HCT116 (cell line): ENCODE data around the gene RGS6. TPM values are rescaled to one million over a fixed set of nuclear protein-coding genes. Genes with fewer than 3 reads are reported as not detected.

Source experiments
- ATAC-seq: fragments of 200-7000 bp; cut with Tn5 transposase; 2 replicates; pipeline ENCODE4 v1.9.1; 2020; ENCODE audit warnings: mild to moderate bottlenecking, moderate library complexity
- BruUV-seq: library from RNA; stranded (reverse); fragments of 400-500 nt; replicated peaks from 2 replicates; lab custom pipeline; 2021; lab: Mats Ljungman, UMichigan
- CTCF ChIA-PET: fragments of 300-600 bp; sonication (Branson Sonifier 250); formaldehyde crosslinking; loops from one replicate; lab custom pipeline; 2021; ENCODE audit warnings: antibody characterized with exemption; lab: Charles Lee
- POLR2A ChIA-PET: fragments of 300-600, 350-600 bp; sonication (Branson Sonifier 250); formaldehyde crosslinking; loops from one replicate; lab custom pipeline; 2021; ENCODE audit warnings: antibody characterized with exemption; lab: Charles Lee
- RAD21 ChIA-PET, 2 experiments: fragments of 300-600 bp; sonication (Branson Sonifier 250); formaldehyde crosslinking; loops; one replicate each; lab custom pipeline; 2023; ENCODE audit warnings: low total read pairs in 2 of 2; ENCODE audit not compliant: uncharacterized antibody in 2 of 2, unreplicated experiment in 2 of 2, low non-redundant PET in 1 of 2; lab: Charles Lee
- DNase-seq: peaks from one replicate; pipeline ENCODE4 v3.0.0-alpha.2; 2010; ENCODE audit warnings: low read depth, low spot score
- H2AFZ ChIP-seq: fragments of 200-600 bp; shearing (Covaris generic), sonication (generic); 2 replicates; pipeline ENCODE4 v1.6.1; 2017; ENCODE audit warnings: low read depth, mixed run types, mixed read lengths, antibody characterized with exemption, low read length; ENCODE audit not compliant: poor library complexity, severe bottlenecking
- H3K27ac ChIP-seq: 2 replicates; pipeline ENCODE4 v1.5.1; 2012; ENCODE audit warnings: low read depth, low read length
- H3K27me3 ChIP-seq: fragments of 200-600 bp; sonication (generic); 2 replicates; pipeline ENCODE4 v1.6.1; 2016; ENCODE audit warnings: mixed run types, low read length, mixed read lengths; ENCODE audit not compliant: insufficient read depth
- H3K36me3 ChIP-seq, 2 experiments: fragments of 200-500 bp in 1 of 2; fragments of 200-600 bp in 1 of 2; sonication (Bioruptor generic) in 1 of 2; sonication (generic) in 1 of 2; 2 replicates each; pipeline versions ENCODE4 v1.5.1 to v1.6.1; 2014 to 2016; ENCODE audit warnings: low read length in 2 of 2, inconsistent platforms in 1 of 2, mixed read lengths in 1 of 2, mixed run types in 1 of 2; ENCODE audit not compliant: insufficient read depth in 2 of 2, control insufficient read depth in 1 of 2
- H3K4me1 ChIP-seq, 2 experiments: fragments of 200-600 bp in 1 of 2; sonication (generic) in 1 of 2; 2 replicates each; pipeline versions ENCODE4 v1.5.1 to v1.6.1; 2012 to 2017; ENCODE audit warnings: low read length in 2 of 2, inconsistent platforms in 1 of 2, mild to moderate bottlenecking in 1 of 2, mixed read lengths in 1 of 2, mixed run types in 1 of 2, moderate library complexity in 1 of 2; ENCODE audit not compliant: insufficient read depth in 2 of 2, control insufficient read depth in 1 of 2
- H3K4me2 ChIP-seq: fragments of 200-600 bp; sonication (generic); 2 replicates; pipeline ENCODE4 v1.6.1; 2017; ENCODE audit warnings: mixed run types, low read length, mixed read lengths
- H3K4me3 ChIP-seq, 2 experiments: fragments of 200-600 bp in 1 of 2; sonication (generic) in 1 of 2; replicated peaks in 1 of 2; 2 replicates each; pipeline ENCODE4 v1.5.1; 2011 to 2016; ENCODE audit warnings: low read length in 2 of 2, control low read depth in 1 of 2, low read depth in 1 of 2, mild to moderate bottlenecking in 1 of 2, mixed read lengths in 1 of 2, mixed run types in 1 of 2
- H3K79me2 ChIP-seq: fragments of 200-600 bp; sonication (generic); 2 replicates; pipeline ENCODE4 v1.6.1; 2017; ENCODE audit warnings: mild to moderate bottlenecking, mixed run types, low read length, moderate library complexity, mixed read lengths; ENCODE audit not compliant: insufficient read depth
- H3K9ac ChIP-seq: fragments of 200-600 bp; sonication (generic); 2 replicates; pipeline ENCODE4 v1.6.1; 2016; ENCODE audit warnings: low read length, mixed read lengths
- H3K9me2 ChIP-seq: fragments of 200-600 bp; sonication (generic), shearing (Covaris generic); 2 replicates; pipeline ENCODE4 v1.6.1; 2017; ENCODE audit warnings: mixed run types, mild to moderate bottlenecking, moderate library complexity; ENCODE audit not compliant: insufficient read depth
- H3K9me3 ChIP-seq, 2 experiments: fragments of 200-500 bp in 1 of 2; fragments of 200-600 bp in 1 of 2; sonication (Bioruptor generic) in 1 of 2; sonication (generic) in 1 of 2; 2 replicates each; pipeline ENCODE4 v1.6.1; 2014 to 2017; ENCODE audit warnings: low read length in 2 of 2, mixed read lengths in 2 of 2, inconsistent platforms in 1 of 2, low read depth in 1 of 2, mild to moderate bottlenecking in 1 of 2, mixed run types in 1 of 2, moderate library complexity in 1 of 2; ENCODE audit not compliant: control insufficient read depth in 1 of 2, insufficient read depth in 1 of 2
- H4K20me1 ChIP-seq: fragments of 200-600 bp; sonication (generic), shearing (Covaris generic); 2 replicates; pipeline ENCODE4 v1.6.1; 2017; ENCODE audit warnings: mixed run types, mild to moderate bottlenecking, moderate library complexity; ENCODE audit not compliant: insufficient read depth
- intact Hi-C: fragments of 100-400 bp; cut with micrococcal nuclease; formaldehyde crosslinking; loops from 2 replicates; pipeline ENCODE4 v1.10.0; 2022
- total RNA-seq: library from RNA; stranded (reverse); gene quantifications from one replicate; pipeline ENCODE4 v1.2.1, GENCODE V29; 2021; ENCODE audit not compliant: unreplicated experiment
- TF ChIP-seq, protein P1 (sequence below): IDR thresholded peaks from 2 replicates; pipeline ENCODE4 v1.6.1; 2012; ENCODE audit warnings: low read depth

Gene RGS6
- total RNA-seq, 1 experiment from 2014 or later: 4.7 TPM

DNA sequence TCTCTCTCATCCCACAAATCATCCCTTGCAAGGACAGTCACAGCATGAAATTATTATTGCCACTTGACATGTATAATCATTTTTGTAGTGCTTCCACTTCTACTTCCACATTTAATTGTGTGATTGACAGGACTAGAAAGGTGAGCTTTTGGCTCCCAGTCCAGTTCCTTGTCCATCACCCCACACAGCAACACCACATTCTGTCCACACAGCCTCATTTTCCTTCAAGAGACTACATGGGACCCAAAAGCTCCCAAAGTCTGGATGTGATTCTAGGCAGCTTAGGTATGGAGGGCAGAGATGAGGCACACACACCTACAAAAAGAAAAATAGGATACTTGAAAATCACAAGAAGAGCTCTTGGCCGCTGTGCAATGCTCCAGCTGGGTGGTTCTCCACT is 595.4 kb downstream of the RGS6 start:
- CTCF ChIA-PET: no interaction called here

More for the DNA sequence above, 595.4 kb downstream of the RGS6 start:
- H3K9me3 ChIP-seq: no peaks in the 10 kb centered on the region; a peak in 1 of 4 replicates
- intact Hi-C loops: no loop called here
- ATAC-seq (no peak), DNase-seq (no peak)
- H3K9me2 ChIP-seq: no peaks in the 10 kb centered on the region
- no peaks in the 10 kb centered on the region for H3K36me3 ChIP-seq
- no peak overlapping the region for H3K4me3 ChIP-seq
- no peaks in the 10 kb centered on the region for H4K20me1 ChIP-seq
- no peak overlapping the region for H3K9ac ChIP-seq
- no peaks in the 10 kb centered on the region for H3K4me1 ChIP-seq
- BruUV-seq: no TSS peak
- H3K4me2 ChIP-seq: no peak overlapping the region
- no peak overlapping the region for H2AFZ ChIP-seq
- no peaks in the 10 kb centered on the region for H3K79me2 ChIP-seq
- TF ChIP-seq, protein P1, sequence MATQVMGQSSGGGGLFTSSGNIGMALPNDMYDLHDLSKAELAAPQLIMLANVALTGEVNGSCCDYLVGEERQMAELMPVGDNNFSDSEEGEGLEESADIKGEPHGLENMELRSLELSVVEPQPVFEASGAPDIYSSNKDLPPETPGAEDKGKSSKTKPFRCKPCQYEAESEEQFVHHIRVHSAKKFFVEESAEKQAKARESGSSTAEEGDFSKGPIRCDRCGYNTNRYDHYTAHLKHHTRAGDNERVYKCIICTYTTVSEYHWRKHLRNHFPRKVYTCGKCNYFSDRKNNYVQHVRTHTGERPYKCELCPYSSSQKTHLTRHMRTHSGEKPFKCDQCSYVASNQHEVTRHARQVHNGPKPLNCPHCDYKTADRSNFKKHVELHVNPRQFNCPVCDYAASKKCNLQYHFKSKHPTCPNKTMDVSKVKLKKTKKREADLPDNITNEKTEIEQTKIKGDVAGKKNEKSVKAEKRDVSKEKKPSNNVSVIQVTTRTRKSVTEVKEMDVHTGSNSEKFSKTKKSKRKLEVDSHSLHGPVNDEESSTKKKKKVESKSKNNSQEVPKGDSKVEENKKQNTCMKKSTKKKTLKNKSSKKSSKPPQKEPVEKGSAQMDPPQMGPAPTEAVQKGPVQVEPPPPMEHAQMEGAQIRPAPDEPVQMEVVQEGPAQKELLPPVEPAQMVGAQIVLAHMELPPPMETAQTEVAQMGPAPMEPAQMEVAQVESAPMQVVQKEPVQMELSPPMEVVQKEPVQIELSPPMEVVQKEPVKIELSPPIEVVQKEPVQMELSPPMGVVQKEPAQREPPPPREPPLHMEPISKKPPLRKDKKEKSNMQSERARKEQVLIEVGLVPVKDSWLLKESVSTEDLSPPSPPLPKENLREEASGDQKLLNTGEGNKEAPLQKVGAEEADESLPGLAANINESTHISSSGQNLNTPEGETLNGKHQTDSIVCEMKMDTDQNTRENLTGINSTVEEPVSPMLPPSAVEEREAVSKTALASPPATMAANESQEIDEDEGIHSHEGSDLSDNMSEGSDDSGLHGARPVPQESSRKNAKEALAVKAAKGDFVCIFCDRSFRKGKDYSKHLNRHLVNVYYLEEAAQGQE: no peak
- TF ChIP-seq, all 23 proteins: peak for 0
- ChIA-PET POLR2A (no interaction called here), RAD21 (no interaction called here)
- H3K27ac ChIP-seq: no peak overlapping the region
- peaks cover 5% of the 10 kb centered on the region; the same call in 1 of the 2 replicates for H3K27me3 ChIP-seq
